SK-N-SH treated with all-trans-retinoic acid at 6 μM for 48 hours (cell line): Measurements from ENCODE around the gene PRRG2.

Experiments used
- ARNTL ChIP-seq: fragments of 450-650 bp; formaldehyde crosslinking; IDR thresholded peaks from 2 replicates; pipeline ENCODE4 v1.5.0; 2020; ENCODE audit warnings: low read depth, mild to moderate bottlenecking, moderate library complexity, borderline replicate concordance
- CSDC2 ChIP-seq: fragments of 250-450 bp; sonication (Bioruptor Pico); IDR thresholded peaks from 2 replicates; pipeline ENCODE4 v1.5.0; 2020; ENCODE audit warnings: mild to moderate bottlenecking, moderate library complexity
- CSRNP3 ChIP-seq: fragments of 250-450 bp; sonication (Bioruptor Pico); IDR thresholded peaks from 2 replicates; pipeline ENCODE4 v1.5.1; 2021; ENCODE audit warnings: mild to moderate bottlenecking, moderate library complexity
- ESRRG ChIP-seq: fragments of 250-450 bp; sonication (Bioruptor Pico); IDR thresholded peaks from 2 replicates; pipeline ENCODE4 v1.6.1; 2021; ENCODE audit warnings: mild to moderate bottlenecking
- ISL1 ChIP-seq: fragments of 250-450 bp; sonication (Bioruptor Pico); IDR thresholded peaks from 2 replicates; pipeline ENCODE4 v2.1.2; 2022; ENCODE audit warnings: mild to moderate bottlenecking, moderate library complexity
- PPARA ChIP-seq: fragments of 250-450 bp; sonication (Bioruptor Pico); IDR thresholded peaks from 2 replicates; pipeline ENCODE4 v1.5.0; 2020; ENCODE audit warnings: mild to moderate bottlenecking, borderline replicate concordance
- ZFP3 ChIP-seq: fragments of 250-450 bp; sonication (Bioruptor Pico); IDR thresholded peaks from 2 replicates; pipeline ENCODE4 v1.5.0; 2020; ENCODE audit warnings: mild to moderate bottlenecking, moderate library complexity
- ZNF70 ChIP-seq: fragments of 450-650 bp; formaldehyde crosslinking; IDR thresholded peaks from 2 replicates; pipeline ENCODE4 v1.5.0; 2020; ENCODE audit warnings: mild to moderate bottlenecking, moderate library complexity
- TF ChIP-seq, protein P1 (sequence below): fragments of 250-450 bp; sonication (Bioruptor Pico); IDR thresholded peaks from 2 replicates; pipeline ENCODE4 v1.5.1; 2020; ENCODE audit warnings: low read depth, mild to moderate bottlenecking, moderate library complexity

- TF ChIP-seq ESRRG (CRISPR knock-in tag) (no peak), CSDC2 (CRISPR knock-in tag) (no peak), PPARA (CRISPR knock-in tag) (no peak), ISL1 (CRISPR knock-in tag) (no peak), CSRNP3 (CRISPR knock-in tag) (no peak), ZNF70 (CRISPR knock-in tag) (no peak), ZFP3 (CRISPR knock-in tag) (no peak), ARNTL (no peak)
- TF ChIP-seq, protein P1, sequence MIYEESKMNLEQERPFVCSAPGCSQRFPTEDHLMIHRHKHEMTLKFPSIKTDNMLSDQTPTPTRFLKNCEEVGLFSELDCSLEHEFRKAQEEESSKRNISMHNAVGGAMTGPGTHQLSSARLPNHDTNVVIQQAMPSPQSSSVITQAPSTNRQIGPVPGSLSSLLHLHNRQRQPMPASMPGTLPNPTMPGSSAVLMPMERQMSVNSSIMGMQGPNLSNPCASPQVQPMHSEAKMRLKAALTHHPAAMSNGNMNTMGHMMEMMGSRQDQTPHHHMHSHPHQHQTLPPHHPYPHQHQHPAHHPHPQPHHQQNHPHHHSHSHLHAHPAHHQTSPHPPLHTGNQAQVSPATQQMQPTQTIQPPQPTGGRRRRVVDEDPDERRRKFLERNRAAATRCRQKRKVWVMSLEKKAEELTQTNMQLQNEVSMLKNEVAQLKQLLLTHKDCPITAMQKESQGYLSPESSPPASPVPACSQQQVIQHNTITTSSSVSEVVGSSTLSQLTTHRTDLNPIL (CRISPR knock-in tag): no peak
Measured at GRCh38 chr19:49589502-49589905, 8.4 kb downstream of the PRRG2 start.
